GM18526 (cell line): ENCODE data around the gene ASCC3.

ENCODE experiments used
- POLR2A ChIP-seq: IDR thresholded peaks from 3 replicates; pipeline ENCODE4 v1.6.1; 2011; ENCODE audit not compliant: insufficient read length; ENCODE audit errors: extremely low read depth

The ASCC3 gene

DNA sequence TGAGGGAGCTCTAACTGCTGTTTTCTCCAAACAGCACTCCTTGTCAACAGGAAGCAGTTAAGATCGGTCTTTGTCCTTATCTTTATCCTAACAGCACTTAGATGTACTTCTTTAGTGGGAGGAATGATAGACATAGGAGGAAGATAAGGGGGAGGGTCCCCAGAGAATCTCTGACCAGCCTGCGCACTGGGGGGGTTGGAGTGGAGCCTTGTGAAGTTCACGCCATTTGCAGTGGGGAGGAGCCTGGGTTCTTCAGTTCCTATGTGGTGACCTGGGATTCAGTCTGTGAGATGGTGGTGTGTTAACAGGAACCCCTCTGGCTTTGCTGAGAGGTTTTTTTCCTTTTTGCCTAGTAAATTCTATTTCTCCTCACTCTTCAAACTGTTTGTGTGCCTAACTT lies 18.1 kb upstream of the ASCC3 start:
- TF ChIP-seq POLR2A = no peak

DNA sequence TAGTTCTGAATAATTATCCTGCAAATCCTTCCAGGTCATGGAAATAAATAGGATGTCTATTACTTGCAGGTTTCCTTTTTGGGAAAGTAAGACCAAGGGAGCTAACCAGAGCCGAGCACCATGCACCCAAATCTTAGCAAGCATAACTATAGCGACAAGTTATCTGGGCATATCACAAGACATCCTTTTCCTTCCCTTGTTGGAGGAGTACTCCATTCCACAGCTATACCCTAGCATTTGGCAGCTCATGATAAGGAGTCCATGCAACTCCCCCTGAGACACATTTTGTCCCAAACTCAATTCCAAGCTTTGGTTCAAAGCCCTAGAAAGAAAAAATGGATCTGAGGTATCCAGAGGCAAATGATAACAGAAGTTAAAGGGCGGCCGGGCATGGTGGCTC lies 16.5 kb upstream of the ASCC3 start:
- TF ChIP-seq POLR2A = no peak

DNA sequence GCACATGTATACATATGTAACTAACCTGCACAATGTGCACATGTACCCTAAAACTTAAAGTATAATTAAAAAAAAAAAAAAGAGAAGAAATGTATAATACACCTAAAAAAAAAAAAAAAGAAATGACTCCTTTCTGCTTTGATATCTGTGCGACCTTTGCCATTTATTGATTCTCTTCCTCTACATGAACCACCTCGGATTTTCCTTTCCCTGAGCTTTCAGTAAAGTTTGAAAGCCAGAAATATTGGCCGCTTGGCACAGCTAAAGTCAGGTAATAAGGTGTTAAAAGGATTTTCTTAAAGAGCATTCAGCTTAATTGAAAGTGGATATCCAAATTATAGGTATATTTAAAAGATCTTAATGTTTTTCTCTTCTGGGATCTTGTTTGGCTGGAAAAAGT lies 12.6 kb upstream of the ASCC3 start:
- no peak for TF ChIP-seq POLR2A

DNA sequence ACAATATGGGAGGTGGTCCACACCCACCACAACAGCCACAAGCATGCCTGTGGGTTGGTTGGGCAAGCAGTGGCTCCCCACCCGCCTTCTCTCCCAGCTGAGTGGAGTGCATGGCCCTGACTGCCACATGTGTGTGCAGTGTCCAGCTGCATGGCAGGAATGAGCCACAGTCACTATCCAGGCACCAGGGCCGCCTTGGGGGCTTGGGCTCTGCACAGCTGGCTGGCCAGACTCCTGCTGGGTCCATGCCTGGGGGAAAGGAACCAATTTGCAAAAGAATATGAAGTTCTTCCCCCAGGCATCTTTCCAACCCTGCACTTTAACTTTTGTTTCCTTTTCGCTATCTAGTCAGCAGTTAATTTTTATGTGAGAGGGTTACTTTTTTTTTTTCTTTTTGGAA lies 11.6 kb upstream of the ASCC3 start:
- TF ChIP-seq POLR2A = no peak

DNA sequence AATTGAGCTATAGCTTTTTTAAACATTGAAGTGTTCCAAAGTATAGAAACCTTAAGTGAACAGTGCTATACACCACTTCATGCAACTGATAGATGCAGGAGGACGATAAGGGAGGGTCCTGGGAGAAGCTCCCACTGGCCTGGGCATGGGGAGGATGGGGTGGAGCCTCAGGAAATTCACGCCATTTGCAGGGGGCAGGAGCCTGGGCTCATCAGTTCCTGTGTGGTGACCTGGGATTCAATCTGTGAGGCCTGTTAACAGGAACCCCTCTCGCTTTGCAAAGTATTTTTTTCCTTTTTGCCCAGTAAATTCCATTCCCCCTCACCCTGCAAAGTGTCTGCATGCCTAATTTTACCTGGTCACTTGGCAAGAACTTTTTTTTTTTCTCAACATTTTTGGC lies 11.0 kb upstream of the ASCC3 start:
- no peak for TF ChIP-seq POLR2A

DNA sequence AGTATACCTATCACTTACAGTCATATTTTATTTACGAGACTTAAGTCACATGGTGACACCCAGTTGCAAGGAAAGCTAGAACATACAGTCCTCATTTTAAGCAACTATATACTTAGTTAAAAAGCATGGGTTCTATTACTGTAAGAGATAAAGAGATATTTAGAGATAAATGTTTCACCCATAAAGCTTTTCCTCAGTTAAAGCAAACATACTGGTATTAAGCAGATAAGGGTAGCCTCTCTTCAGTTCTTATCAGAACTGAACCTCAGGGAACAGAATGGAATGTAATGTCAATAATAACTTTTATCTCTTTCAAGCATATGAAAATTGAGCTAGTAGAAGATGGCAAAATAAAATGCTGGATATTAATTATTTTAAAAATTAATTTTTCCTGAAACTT lies 9.9 kb upstream of the ASCC3 start:
- TF ChIP-seq POLR2A = no peak

DNA sequence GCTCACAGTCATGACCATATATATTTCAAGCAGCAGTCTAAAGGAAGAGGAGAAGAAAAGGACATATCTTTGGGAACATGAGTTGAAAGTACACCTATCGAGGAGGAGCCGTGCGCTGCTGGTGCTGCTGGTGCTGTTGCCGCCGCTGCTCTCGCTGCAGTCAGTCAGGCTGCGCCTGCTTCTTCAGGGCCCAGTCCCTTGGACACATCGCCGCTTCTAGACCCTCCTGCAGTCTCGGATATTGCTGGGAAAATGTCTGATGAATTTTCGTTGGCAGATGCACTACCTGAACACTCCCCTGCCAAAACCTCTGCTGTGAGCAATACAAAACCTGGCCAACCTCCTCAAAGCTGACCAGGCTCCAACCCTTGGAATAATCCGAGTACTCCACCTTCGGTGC lies 8.2 kb upstream of the ASCC3 start:
- no peak for TF ChIP-seq POLR2A

DNA sequence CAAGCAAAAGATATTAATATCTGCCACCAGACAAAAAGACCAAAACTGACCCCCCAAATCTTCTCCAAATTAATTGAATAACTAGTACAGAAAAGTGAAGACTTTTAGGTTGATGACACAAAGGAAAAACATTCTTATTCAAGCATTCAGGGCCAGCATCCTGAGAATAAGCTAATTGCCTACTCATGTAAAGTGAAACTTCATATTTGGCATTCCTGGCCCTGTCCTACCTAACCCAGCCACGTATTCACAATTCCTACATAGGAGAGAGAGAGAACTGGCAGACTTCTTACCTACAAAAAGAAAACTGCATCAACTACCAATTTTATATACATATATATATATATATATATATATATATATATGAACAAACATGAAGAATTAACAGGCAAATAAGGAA lies 4.9 kb upstream of the ASCC3 start:
- no peak for TF ChIP-seq POLR2A

DNA sequence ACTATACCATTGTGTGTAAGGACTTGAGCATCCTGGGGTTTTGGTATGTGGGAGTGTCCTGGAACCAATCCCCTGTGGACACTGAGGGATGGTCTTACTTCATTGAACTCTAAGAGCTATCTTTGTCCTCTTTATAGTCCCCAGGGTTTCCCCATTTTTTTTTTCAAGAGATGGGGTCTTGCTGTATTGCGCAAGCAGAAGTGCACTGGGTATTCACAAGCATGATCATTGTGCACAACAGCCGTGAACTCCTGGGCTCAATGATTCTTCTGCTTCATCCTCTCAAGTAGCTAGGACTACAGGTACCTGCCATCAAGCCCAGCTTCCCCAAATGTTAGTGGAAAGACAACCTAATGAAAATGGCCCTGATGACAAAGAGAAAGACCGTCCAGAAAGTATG lies 2.2 kb upstream of the ASCC3 start:
- no peak for TF ChIP-seq POLR2A

DNA sequence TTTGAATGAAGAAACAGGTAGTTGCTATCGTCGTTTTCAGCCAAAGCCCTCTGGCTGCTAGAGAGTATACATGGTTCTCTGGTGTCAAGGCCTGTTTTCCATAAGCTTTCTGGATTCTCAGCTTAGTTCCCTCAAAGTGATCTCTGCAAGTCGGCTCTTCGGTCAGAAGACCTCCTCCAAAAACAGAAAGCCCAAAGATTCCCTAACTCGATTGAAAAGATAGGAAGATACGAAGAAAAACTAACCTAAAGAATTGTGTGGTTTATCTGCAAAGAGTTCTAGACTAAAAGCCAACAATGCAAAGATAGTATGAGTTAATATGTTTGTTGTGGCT lies 545 bp upstream of the ASCC3 start:
- no peak for TF ChIP-seq POLR2A

DNA sequence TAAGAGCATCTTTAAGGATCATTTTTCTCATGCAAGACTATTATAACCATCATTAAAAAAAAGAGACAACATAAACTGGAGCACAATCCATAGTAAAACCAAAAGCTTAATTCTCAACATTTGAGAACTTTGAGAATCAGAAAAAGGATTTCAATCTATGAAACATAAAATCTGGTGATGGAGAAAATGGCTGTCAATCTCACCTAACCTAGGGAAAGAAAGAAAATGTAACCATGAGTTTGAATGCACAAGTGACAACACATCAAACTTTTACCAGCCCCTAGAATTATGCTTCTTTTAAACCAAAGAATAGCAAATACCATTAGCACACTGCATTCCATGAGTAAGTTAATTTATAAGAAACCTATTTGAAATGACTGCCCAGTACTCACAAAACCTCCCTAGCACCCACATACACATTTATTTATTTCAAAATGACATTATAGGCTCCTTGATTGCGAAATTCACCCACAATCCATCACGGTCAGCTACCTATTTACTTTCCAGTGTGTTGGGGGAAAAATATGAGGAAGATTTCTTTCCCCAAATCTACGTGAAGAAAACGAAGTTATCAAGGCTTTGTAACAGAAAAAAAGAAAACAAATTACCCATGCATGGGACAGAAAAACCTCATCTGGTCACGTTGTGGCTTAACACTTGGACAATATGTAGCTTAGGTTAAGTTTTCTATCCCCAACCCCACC lies 828 bp downstream of the ASCC3 start:
- no peak for TF ChIP-seq POLR2A

DNA sequence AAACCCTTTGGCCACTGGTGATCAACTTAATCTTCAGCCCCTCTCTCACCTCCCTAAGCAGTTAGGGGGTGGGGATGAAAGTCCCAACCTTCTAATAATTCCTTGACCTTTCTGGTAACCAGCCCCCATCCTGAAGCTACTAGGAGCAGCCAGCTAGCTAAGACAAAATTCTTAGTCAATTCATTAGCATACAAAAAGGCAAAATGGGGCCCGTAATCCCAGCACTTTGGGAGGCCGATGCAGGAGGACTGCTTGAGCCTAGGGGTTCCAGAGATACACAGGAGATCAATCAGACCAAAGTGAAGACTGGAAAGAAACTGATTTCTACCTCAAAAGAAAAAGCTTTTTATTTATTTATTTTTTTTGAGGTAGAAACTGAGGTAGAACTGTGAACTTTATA lies 1.8 kb downstream of the ASCC3 start:
- no peak for TF ChIP-seq POLR2A

DNA sequence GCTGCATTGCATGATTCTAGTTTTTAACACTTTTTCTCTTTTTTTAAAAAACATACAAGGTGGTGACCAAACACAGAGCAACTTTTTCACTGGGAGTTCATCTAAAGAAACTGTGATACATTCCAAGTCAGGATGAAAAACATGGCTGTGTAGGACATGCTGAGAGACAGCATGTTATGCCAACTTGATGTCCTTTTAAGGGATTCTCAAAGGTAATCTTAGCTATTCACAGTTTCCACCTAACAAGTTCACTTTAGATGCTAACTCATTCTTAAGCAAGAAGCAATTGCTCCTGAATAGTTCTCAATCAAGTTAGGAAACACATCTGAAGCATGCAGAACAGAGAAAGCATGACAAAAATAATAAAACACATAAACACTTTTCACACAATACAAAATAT lies 3.3 kb downstream of the ASCC3 start:
- no peak for TF ChIP-seq POLR2A

DNA sequence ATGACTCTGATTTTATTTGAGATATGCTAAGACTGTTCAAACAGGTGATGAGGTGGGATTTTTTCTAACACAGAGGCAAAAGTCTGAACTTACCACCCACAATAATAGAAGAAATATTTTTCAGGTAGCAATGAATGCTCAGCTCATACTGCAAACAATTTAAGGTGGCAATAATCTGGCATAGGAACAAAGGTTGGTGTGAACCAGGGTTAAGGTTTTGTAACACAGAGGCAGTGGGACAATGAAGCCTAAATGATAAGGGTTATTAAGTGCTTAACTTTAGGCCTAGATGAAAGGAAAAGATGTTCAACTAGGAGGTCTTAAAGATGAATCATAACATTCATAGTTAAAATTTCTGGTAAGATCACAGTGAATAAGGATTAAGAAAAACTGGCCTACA lies 4.9 kb downstream of the ASCC3 start:
- no peak for TF ChIP-seq POLR2A

DNA sequence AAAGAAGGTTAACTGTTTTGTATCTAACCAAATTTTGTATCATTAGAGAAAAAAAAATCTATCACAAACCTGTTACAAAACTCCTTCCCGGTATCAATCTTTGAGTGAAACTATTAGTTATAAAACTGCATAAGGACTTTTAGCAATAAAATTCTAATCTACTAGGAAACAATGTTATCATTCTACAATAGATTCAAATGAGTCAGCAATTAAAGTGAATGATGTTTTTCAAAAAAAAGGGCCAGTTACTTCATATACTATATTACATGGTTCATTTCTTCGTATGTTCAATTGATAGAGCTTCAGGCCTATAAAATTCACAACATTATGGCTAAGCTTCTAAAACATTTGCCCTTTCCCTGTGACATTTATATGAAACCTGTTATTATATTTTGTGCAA lies 15.6 kb downstream of the ASCC3 start:
- no peak for TF ChIP-seq POLR2A

DNA sequence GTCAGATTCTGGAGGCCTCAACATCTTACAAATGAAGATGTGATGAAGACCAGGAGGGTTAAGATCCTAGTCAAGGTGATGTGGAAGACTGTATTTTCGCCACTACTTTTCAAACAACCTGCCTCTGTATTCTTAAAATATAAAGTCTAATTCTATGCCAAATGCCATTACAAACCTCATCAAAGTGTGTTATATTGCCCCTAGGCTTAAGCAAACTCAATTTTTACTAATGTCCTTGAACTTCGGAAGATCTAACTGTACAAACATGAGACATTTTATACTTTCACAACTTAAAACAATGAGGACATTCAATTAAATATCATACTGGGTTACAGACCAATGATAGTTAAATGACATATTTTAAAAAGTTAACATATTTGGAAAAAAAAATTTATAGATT lies 19.1 kb downstream of the ASCC3 start:
- no peak for TF ChIP-seq POLR2A

DNA sequence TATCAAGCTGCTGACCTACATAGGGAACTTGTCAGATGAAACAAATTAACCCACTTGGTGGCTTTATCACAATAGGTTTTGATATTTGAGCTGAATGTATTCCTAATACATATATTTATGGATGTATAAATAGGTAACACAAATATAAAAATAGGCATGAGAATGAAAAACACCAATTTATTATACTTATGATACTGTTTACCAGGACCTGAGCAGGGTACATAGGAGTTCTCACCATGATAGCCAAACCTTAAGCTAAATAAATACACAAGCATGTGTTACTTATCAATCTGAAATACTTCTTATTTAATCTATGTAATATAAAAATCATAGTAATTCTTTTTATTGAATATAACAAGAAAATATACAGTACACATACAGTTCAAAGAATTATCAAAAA lies 25.0 kb downstream of the ASCC3 start:
- TF ChIP-seq POLR2A = no peak

DNA sequence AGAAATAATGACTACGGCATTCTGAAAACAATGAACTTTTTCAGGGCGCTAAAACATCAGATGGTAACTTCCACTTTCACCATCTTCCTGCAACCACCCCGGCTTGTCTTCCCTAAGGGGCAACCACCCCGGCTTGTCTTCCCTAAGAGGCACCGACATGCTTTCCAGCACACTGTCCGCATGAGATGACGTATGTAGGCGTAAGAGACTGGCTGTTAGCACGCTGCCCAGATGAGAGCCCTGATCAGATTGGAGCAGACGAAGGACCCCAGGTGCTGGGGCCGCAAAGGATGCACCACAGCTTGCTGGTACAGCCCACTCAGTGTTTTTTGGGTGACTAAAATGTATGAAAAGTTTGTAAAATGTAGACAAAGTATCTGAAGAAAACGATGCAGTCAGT lies 29.3 kb downstream of the ASCC3 start:
- no peak for TF ChIP-seq POLR2A
